NCI-H446 treated with DMSO at 0.1 percent for 48 hours (cell line): ENCODE measurements around the gene DHCR7.
"Not testable (repeated sequence)": the region's sequence is repeated elsewhere in the genome, so short reads cannot be mapped to it uniquely, and the experiment has no call there.

Source experiments
- DNase-seq: peaks from one replicate; lab custom pipeline; 2025; lab: John Stamatoyannopoulos, UW

Gene DHCR7

GRCh38 chr11:71437879-71438278 is 10.3 kb downstream of the DHCR7 start:
- no peak for DNase-seq

- no peak for DNase-seq
Measured at GRCh38 chr11:71437399-71437798, 10.8 kb downstream of the DHCR7 start.

GRCh38 chr11:71436861-71437260 is 11.3 kb downstream of the DHCR7 start:
- no peak for DNase-seq

GRCh38 chr11:71435278-71435951 is 12.8 kb downstream of the DHCR7 start:
- DNase-seq, result no peak

- DNase-seq, result no peak
Measured at GRCh38 chr11:71434576-71435130, 13.5 kb downstream of the DHCR7 start.

- no peak for DNase-seq
Measured at GRCh38 chr11:71433648-71434450, 14.3 kb downstream of the DHCR7 start.

- DNase-seq, result no peak
Measured at GRCh38 chr11:71432761-71433647, 15.2 kb downstream of the DHCR7 start.

- DNase-seq, result no peak
Measured at GRCh38 chr11:71431271-71431670, 16.9 kb downstream of the DHCR7 start.

- no peak for DNase-seq
Measured at GRCh38 chr11:71430166-71430565, 18.0 kb downstream of the DHCR7 start.

GRCh38 chr11:71429701-71430100 is 18.5 kb downstream of the DHCR7 start:
- no peak for DNase-seq

GRCh38 chr11:71428861-71429435 is 19.2 kb downstream of the DHCR7 start:
- no peak for DNase-seq

- no peak for DNase-seq
Measured at GRCh38 chr11:71426413-71426812, 21.8 kb downstream of the DHCR7 start.

GRCh38 chr11:71425860-71426259 is 22.3 kb downstream of the DHCR7 start:
- DNase-seq, result no peak

GRCh38 chr11:71425409-71425808 is 22.8 kb downstream of the DHCR7 start:
- no peak for DNase-seq

GRCh38 chr11:71423181-71423790 is 24.9 kb downstream of the DHCR7 start:
- DNase-seq, result no peak

- DNase-seq, result not testable (repeated sequence)
Measured at GRCh38 chr11:71422318-71422717, 25.9 kb downstream of the DHCR7 start.

- DNase-seq, result no peak
Measured at GRCh38 chr11:71421392-71421950, 26.7 kb downstream of the DHCR7 start.

GRCh38 chr11:71420455-71421241 is 27.5 kb downstream of the DHCR7 start:
- no peak for DNase-seq

GRCh38 chr11:71418643-71419042 is 29.6 kb downstream of the DHCR7 start:
- DNase-seq, result no peak

GRCh38 chr11:71414645-71415044 is 33.5 kb downstream of the DHCR7 start:
- no peak for DNase-seq
